SK-N-SH (cell line): ENCODE data around the gene ROBO1. TPM values are rescaled to one million over a fixed set of nuclear protein-coding genes. Genes with fewer than 3 reads are reported as not detected.

Experiments
- CTCF ChIA-PET: fragments of 300-600, 350-600 bp; formaldehyde crosslinking; extraction: SDS; loops from one replicate; lab custom pipeline; 2021; lab: Yijun Ruan, JAX
- POLR2A ChIA-PET: fragments of 350-600 bp; sonication (Branson Sonifier 250); formaldehyde crosslinking; extraction: SDS; loops from one replicate; lab custom pipeline; 2020; ENCODE audit warnings: antibody characterized with exemption, inconsistent platforms; lab: Yijun Ruan, JAX
- DNase-seq: peaks from one replicate; pipeline ENCODE4 v3.0.0; 2012
- H2AFZ ChIP-seq: fragments of 200-600 bp; sonication (generic); 2 replicates; pipeline ENCODE4 v1.8.1; 2016; ENCODE audit warnings: antibody characterized with exemption, mild to moderate bottlenecking, low read depth
- H3F3A ChIP-seq: fragments of 200-600 bp; sonication (generic); replicated peaks from 2 replicates; pipeline ENCODE3; 2016; ENCODE audit warnings: antibody characterized with exemption, mild to moderate bottlenecking; ENCODE audit not compliant: insufficient read depth
- H3K27ac ChIP-seq, 2 experiments: fragments of 200-500 bp in 1 of 2; fragments of 200-600 bp in 1 of 2; sonication (Bioruptor generic) in 1 of 2; sonication (generic), shearing (Covaris generic) in 1 of 2; 2 replicates each; pipeline versions ENCODE4 v1.5.1 to v1.6.1; 2014 to 2016; ENCODE audit warnings: low read depth in 2 of 2, inconsistent platforms in 1 of 2, low read length in 1 of 2, mild to moderate bottlenecking in 1 of 2, mixed read lengths in 1 of 2
- H3K27me3 ChIP-seq: fragments of 200-600 bp; sonication (generic), shearing (Covaris generic); 2 replicates; pipeline ENCODE4 v1.6.1; 2016; ENCODE audit warnings: mixed run types; ENCODE audit not compliant: insufficient read depth
- H3K36me3 ChIP-seq, 2 experiments: fragments of 200-500 bp in 1 of 2; fragments of 200-600 bp in 1 of 2; sonication (Bioruptor generic) in 1 of 2; sonication (generic) in 1 of 2; replicated peaks in 1 of 2; 2 replicates each; pipeline versions ENCODE3 to v1.5.1; 2014 to 2016; ENCODE audit warnings: low read length in 1 of 2, mild to moderate bottlenecking in 1 of 2; ENCODE audit not compliant: insufficient read depth in 2 of 2, control insufficient read depth in 1 of 2
- H3K4me1 ChIP-seq, 2 experiments: fragments of 200-500 bp in 1 of 2; fragments of 200-600 bp in 1 of 2; sonication (Bioruptor generic) in 1 of 2; sonication (generic), shearing (Covaris generic) in 1 of 2; 2 replicates each; pipeline versions ENCODE4 v1.5.1 to v1.6.1; 2014 to 2016; ENCODE audit warnings: low read depth in 1 of 2, low read length in 1 of 2, mixed run types in 1 of 2; ENCODE audit not compliant: insufficient read depth in 2 of 2, control insufficient read depth in 1 of 2
- H3K4me2 ChIP-seq: fragments of 200-600 bp; sonication (generic), shearing (Covaris generic); 2 replicates; pipeline ENCODE4 v1.6.1; 2017; ENCODE audit warnings: mixed run types
- H3K4me3 ChIP-seq, 2 experiments: fragments of 200-500 bp in 1 of 2; fragments of 200-600 bp in 1 of 2; sonication (Bioruptor generic) in 1 of 2; sonication (generic), shearing (Covaris generic) in 1 of 2; 2 replicates each; pipeline versions ENCODE4 v1.5.1 to v1.8.1; 2014 to 2016; ENCODE audit warnings: low read depth in 2 of 2, inconsistent platforms in 1 of 2, low read length in 1 of 2, mild to moderate bottlenecking in 1 of 2, mixed read lengths in 1 of 2, moderate library complexity in 1 of 2
- H3K79me2 ChIP-seq: fragments of 200-600 bp; sonication (generic); 2 replicates; pipeline ENCODE4 v1.8.1; 2017; ENCODE audit warnings: mild to moderate bottlenecking; ENCODE audit not compliant: insufficient read depth
- H3K9ac ChIP-seq: fragments of 200-600 bp; sonication (generic); 2 replicates; pipeline ENCODE4 v1.6.1; 2017; ENCODE audit warnings: mixed run types
- H3K9me2 ChIP-seq: fragments of 200-600 bp; sonication (generic); 2 replicates; pipeline ENCODE4 v1.6.1; 2017; ENCODE audit warnings: mixed run types
- H3K9me3 ChIP-seq: fragments of 200-600 bp; sonication (generic); 2 replicates; pipeline ENCODE4 v1.6.1; 2017; ENCODE audit warnings: mixed run types, mild to moderate bottlenecking, moderate library complexity
- H4K20me1 ChIP-seq: fragments of 200-600 bp; sonication (generic); 2 replicates; pipeline ENCODE4 v1.6.1; 2017; ENCODE audit warnings: mild to moderate bottlenecking, mixed run types; ENCODE audit not compliant: insufficient read depth
- EP300 ChIP-seq, 2 experiments: IDR thresholded peaks; 2 replicates each; pipeline versions ENCODE4 v1.4.0 to v1.6.1; 2012; ENCODE audit warnings: borderline replicate concordance in 1 of 2, low read depth in 1 of 2, low read length in 1 of 2
- FOSL2 ChIP-seq: IDR thresholded peaks from 2 replicates; pipeline ENCODE4 v1.4.0; 2012; ENCODE audit warnings: low read depth, mild to moderate bottlenecking, moderate library complexity, borderline replicate concordance
- FOXJ3 ChIP-seq: sonication (generic); formaldehyde crosslinking; IDR thresholded peaks from 2 replicates; pipeline ENCODE4 v1.5.1; 2020; ENCODE audit warnings: mild to moderate bottlenecking, missing genetic modification reagents
- IRF3 ChIP-seq: fragments of 150-350 bp; IDR thresholded peaks from 2 replicates; pipeline ENCODE4 v1.6.1; 2016; ENCODE audit warnings: mild to moderate bottlenecking, low read depth, low read length
- NFIC ChIP-seq: IDR thresholded peaks from 2 replicates; pipeline ENCODE4 v1.4.0; 2012; ENCODE audit warnings: borderline replicate concordance
- POLR2AphosphoS5 ChIP-seq: IDR thresholded peaks from 2 replicates; pipeline ENCODE4 v1.6.1; 2012; ENCODE audit warnings: low read depth, low read length
- RAD21 ChIP-seq: IDR thresholded peaks from 2 replicates; pipeline ENCODE4 v1.6.1; 2012; ENCODE audit warnings: mild to moderate bottlenecking, low read length
- RCOR1 ChIP-seq: fragments of 150-350 bp; IDR thresholded peaks from 2 replicates; pipeline ENCODE4 v1.6.1; 2017; ENCODE audit warnings: antibody characterized with exemption, low read length
- RFX5 ChIP-seq: IDR thresholded peaks from 2 replicates; pipeline ENCODE4 v1.6.1; 2012; ENCODE audit warnings: mild to moderate bottlenecking, improper control_type of control experiment, low read length
- RXRA ChIP-seq: IDR thresholded peaks from 2 replicates; pipeline ENCODE4 v1.4.0; 2012; ENCODE audit warnings: low read depth, mild to moderate bottlenecking, borderline replicate concordance
- SIN3A ChIP-seq: IDR thresholded peaks from 2 replicates; pipeline ENCODE4 v1.6.1; 2012; ENCODE audit warnings: low read depth, mild to moderate bottlenecking, low read length, moderate library complexity, borderline replicate concordance
- SMC3 ChIP-seq: IDR thresholded peaks from 2 replicates; pipeline ENCODE4 v1.6.1; 2012; ENCODE audit warnings: low read depth, low read length, improper control_type of control experiment
- TAF1 ChIP-seq: IDR thresholded peaks from 2 replicates; pipeline ENCODE4 v1.6.1; 2012; ENCODE audit warnings: low read depth, mild to moderate bottlenecking, low read length, moderate library complexity, borderline replicate concordance
- TCF12 ChIP-seq: IDR thresholded peaks from 2 replicates; pipeline ENCODE4 v1.4.0; 2012
- TEAD4 ChIP-seq: IDR thresholded peaks from 2 replicates; pipeline ENCODE4 v1.4.0; 2012; ENCODE audit warnings: mild to moderate bottlenecking, borderline replicate concordance; ENCODE audit not compliant: insufficient read depth
- USF1 ChIP-seq: IDR thresholded peaks from 2 replicates; pipeline ENCODE4 v1.4.0; 2012; ENCODE audit warnings: low read depth, borderline replicate concordance
- USF2 ChIP-seq: fragments of 150-350 bp; IDR thresholded peaks from 2 replicates; pipeline ENCODE4 v1.6.1; 2017; ENCODE audit warnings: antibody characterized with exemption, low read length, low read depth, borderline replicate concordance
- YY1 ChIP-seq: IDR thresholded peaks from 2 replicates; pipeline ENCODE4 v1.4.0; 2012; ENCODE audit warnings: low read depth, mild to moderate bottlenecking
- WGBS: methylation state at CpG from one replicate; pipeline ENCODE4 v1.1.6; 2017; ENCODE audit warnings: low lambda C conversion rate; 5-methylcytosine and 5-hydroxymethylcytosine counted together
- polyA plus RNA-seq, 3 experiments: library from polyadenylated mRNA; depleted of rRNA; stranded (reverse); fragments of >200 nt; gene quantifications; 2 replicates each; pipeline ENCODE4 v1.2.3, GENCODE V29; 2012
- TF ChIP-seq, protein P1 (sequence below): IDR thresholded peaks from 2 replicates; pipeline ENCODE4 v1.4.0; 2012; ENCODE audit warnings: low read depth, borderline replicate concordance
- TF ChIP-seq, protein P2 (sequence below): fragments of 200-600 bp; sonication (generic); IDR thresholded peaks from 2 replicates; pipeline ENCODE4 v1.6.1; 2017; ENCODE audit warnings: antibody characterized with exemption, mild to moderate bottlenecking, moderate library complexity
- TF ChIP-seq, protein P3 (sequence below): IDR thresholded peaks from 2 replicates; pipeline ENCODE4; 2012

The ROBO1 gene
- polyA plus RNA-seq, 1 of the 3 experiments (the other 2 are of a cell fraction), result 22.7 TPM

GRCh38 chr3:78834910-78835309 is 932.9 kb downstream of the ROBO1 start:
- Histone ChIP-seq H3K36me3 (no peaks in the 10 kb centered on the region), H3K27ac (no peak overlapping the region), H3K27me3 (no peaks in the 10 kb centered on the region), H3K4me3 (no peak overlapping the region), H4K20me1 (no peaks in the 10 kb centered on the region), H3K9me2 (no peaks in the 10 kb centered on the region), H3K4me2 (no peak overlapping the region), H3K9me3 (no peaks in the 10 kb centered on the region), H3F3A (no peaks in the 10 kb centered on the region), H2AFZ (no peak overlapping the region), H3K9ac (no peak overlapping the region), H3K79me2 (peaks cover 9% of the 10 kb centered on the region), H3K4me1 (no peaks in the 10 kb centered on the region; a peak in 1 of 4 replicates)
- CTCF ChIA-PET, result no interaction called here
- DNase-seq, result no peak
- 83% methylated on average over 3 of the region's 3 CpGs for WGBS
- POLR2A ChIA-PET, result no interaction called here
- TF ChIP-seq IRF3 (no peak), YY1 (no peak), RCOR1 (no peak), EP300 (IDR thresholded peaks at IDR 0.05; ENCODE audit: borderline replicate concordance in 1 of 2, low read depth in 1 of 2, low read length in 1 of 2) (no peak), TCF12 (no peak), FOXJ3 (no peak), TAF1 (no peak)

GRCh38 chr3:78832785-78833204 is 935.0 kb downstream of the ROBO1 start:
- H3K27me3 ChIP-seq, result no peaks in the 10 kb centered on the region
- H3K27ac ChIP-seq, result no peak overlapping the region
- no peaks in the 10 kb centered on the region; a peak in 1 of 4 replicates for H3K4me1 ChIP-seq
- no peaks in the 10 kb centered on the region for H4K20me1 ChIP-seq
- H3K4me3 ChIP-seq, result no peak overlapping the region
- H3K36me3 ChIP-seq, result no peaks in the 10 kb centered on the region
- no peak overlapping the region for H2AFZ ChIP-seq
- TF ChIP-seq USF2, result no peak
- no peak for TF ChIP-seq SIN3A
- no peak for TF ChIP-seq YY1
- no peak for TF ChIP-seq FOSL2
- no peak for TF ChIP-seq USF1
- no peak for TF ChIP-seq RXRA
- no peak for TF ChIP-seq RFX5
- TF ChIP-seq, protein P1, sequence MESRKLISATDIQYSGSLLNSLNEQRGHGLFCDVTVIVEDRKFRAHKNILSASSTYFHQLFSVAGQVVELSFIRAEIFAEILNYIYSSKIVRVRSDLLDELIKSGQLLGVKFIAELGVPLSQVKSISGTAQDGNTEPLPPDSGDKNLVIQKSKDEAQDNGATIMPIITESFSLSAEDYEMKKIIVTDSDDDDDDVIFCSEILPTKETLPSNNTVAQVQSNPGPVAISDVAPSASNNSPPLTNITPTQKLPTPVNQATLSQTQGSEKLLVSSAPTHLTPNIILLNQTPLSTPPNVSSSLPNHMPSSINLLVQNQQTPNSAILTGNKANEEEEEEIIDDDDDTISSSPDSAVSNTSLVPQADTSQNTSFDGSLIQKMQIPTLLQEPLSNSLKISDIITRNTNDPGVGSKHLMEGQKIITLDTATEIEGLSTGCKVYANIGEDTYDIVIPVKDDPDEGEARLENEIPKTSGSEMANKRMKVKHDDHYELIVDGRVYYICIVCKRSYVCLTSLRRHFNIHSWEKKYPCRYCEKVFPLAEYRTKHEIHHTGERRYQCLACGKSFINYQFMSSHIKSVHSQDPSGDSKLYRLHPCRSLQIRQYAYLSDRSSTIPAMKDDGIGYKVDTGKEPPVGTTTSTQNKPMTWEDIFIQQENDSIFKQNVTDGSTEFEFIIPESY, result no peak
- no peak for TF ChIP-seq NFIC
- no peak for TF ChIP-seq FOXJ3
- TF ChIP-seq POLR2AphosphoS5, result no peak
- no peak for TF ChIP-seq TEAD4
- no peak for TF ChIP-seq RAD21
- no peak for TF ChIP-seq RCOR1
- TF ChIP-seq, protein P2, sequence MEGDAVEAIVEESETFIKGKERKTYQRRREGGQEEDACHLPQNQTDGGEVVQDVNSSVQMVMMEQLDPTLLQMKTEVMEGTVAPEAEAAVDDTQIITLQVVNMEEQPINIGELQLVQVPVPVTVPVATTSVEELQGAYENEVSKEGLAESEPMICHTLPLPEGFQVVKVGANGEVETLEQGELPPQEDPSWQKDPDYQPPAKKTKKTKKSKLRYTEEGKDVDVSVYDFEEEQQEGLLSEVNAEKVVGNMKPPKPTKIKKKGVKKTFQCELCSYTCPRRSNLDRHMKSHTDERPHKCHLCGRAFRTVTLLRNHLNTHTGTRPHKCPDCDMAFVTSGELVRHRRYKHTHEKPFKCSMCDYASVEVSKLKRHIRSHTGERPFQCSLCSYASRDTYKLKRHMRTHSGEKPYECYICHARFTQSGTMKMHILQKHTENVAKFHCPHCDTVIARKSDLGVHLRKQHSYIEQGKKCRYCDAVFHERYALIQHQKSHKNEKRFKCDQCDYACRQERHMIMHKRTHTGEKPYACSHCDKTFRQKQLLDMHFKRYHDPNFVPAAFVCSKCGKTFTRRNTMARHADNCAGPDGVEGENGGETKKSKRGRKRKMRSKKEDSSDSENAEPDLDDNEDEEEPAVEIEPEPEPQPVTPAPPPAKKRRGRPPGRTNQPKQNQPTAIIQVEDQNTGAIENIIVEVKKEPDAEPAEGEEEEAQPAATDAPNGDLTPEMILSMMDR, result no peak
- no peak for TF ChIP-seq SMC3
- TF ChIP-seq, protein P3, sequence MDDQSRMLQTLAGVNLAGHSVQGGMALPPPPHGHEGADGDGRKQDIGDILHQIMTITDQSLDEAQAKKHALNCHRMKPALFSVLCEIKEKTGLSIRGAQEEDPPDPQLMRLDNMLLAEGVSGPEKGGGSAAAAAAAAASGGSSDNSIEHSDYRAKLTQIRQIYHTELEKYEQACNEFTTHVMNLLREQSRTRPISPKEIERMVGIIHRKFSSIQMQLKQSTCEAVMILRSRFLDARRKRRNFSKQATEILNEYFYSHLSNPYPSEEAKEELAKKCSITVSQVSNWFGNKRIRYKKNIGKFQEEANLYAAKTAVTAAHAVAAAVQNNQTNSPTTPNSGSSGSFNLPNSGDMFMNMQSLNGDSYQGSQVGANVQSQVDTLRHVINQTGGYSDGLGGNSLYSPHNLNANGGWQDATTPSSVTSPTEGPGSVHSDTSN, result no peak
- no peaks in the 10 kb centered on the region for H3K9me2 ChIP-seq
- DNase-seq, result no peak
- ChIA-PET CTCF (no interaction called here), POLR2A (no interaction called here)
- peaks cover 9% of the 10 kb centered on the region for H3K79me2 ChIP-seq
- H3K9me3 ChIP-seq, result no peaks in the 10 kb centered on the region
- WGBS, result 96% methylated on average over 5 of the region's 5 CpGs
- no peak overlapping the region for H3K4me2 ChIP-seq
- no peak overlapping the region for H3K9ac ChIP-seq
- H3F3A ChIP-seq, result no peaks in the 10 kb centered on the region
